ENCODE results near the gene AKT3. TPM values are rescaled to one million over a fixed set of nuclear protein-coding genes. Genes with fewer than 3 reads are reported as not detected.
A peak's percentile ranks its signal among the peaks of the same experiment; 100 is the strongest.
"Not testable (repeated sequence)": the region's sequence is repeated elsewhere in the genome, so short reads cannot be mapped to it uniquely, and the experiment has no call there.

AKT3 gene
- total RNA-seq (2014; rRNA removed; shearing (Covaris generic)): 42.1 and 56.9 TPM in 2 replicates

DNA sequence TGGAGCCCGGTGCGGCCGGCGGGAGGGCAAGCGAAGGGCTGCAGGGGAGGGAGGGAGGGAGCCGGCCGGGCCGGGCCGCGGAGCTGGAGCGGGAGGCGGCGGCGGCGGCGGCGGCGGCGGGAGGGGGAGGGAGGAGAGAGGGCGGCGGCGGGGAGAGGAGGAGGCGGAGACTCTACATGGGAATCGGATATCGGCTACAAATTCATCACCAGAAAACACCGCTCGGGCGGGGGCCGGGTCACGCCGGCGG is at the start of gene AKT3:
TSS of gene AKT3 (minus strand) at position 42 of the 250 bp plus-strand sequence. CDS start 7,073 bp downstream, outside the sequence.
- DNase-seq (ENCODE audit: low spot score): peak; percentile 82

DNA sequence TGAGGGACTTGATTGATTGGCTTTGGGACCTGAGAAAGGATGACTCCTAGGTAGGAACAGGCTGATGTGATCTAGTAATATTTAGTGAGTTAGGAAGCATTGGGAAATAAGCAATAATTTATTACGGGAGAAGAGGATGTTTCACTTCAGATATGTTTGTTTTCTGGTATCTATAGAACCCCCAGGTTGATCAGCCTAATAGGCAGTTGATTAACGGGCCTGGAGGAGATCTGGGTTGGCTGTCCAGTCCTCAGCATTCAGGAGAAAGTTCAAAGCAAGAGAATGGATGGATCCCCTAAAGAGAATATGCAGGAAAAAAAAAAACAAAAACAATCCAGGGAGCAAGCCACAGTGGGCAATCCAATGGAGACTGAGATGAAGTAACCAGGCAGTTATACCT is 48.2 kb upstream of the AKT3 start:
- no peak for DNase-seq (ENCODE audit: low spot score)

DNA sequence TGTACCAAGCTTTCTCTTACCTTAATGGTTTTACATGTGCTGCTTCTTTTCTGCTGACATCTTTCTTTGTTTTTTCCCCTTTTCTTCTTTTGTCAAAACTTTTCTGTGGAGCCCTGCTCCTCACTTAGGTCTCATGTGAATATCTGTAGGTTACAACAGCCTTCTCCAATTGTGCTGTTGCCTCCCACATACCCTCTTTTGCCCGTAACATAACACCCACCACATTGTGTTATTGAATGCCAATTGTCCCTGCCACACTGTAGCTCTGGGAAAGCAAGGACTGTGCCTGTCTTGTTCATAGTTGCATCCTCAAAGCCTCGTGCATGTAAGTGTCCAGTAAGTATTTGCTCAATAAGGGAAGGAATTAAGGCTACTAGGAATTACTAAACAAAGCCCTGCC is 46.3 kb upstream of the AKT3 start:
- no peak for DNase-seq (ENCODE audit: low spot score)

DNA sequence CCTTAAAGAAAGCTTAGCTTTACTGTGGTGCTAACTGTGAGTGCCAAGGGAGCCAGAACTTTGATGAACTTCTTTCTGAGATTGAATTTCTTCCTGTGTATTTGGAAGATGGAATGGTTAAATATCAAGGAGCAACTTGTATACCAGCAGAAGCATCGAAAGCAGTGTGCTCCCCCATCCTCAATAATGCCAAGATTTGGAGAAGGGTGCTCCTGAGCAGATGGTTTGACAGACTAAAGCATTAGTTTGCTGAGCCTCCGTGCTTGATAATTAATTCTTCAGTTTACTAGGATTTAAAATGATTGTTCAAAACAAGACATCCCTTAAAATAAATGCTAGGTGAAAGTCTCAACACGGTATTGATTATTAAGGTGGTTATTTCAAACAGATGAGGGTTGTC is 42.4 kb upstream of the AKT3 start:
- no peak for DNase-seq (ENCODE audit: low spot score)

DNA sequence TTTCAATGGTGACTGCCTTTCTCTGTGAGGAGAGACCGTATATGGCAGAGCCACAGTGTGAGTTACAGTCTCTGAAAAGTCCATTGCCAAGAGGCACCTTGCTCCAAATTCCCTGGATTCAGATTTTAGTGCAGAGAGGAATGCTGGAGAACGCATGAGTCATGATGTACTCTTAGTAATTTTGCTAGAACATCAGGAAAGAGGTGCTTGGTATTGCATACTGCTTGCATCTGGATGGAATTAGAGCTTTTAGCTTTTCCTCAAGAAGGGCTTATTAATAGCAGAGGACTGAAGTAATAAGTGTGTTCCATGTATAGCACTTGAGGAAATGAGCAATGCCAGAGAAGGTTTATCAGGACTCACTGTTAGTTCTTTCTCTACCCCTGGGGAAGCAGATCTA is 40.5 kb upstream of the AKT3 start:
- peak; percentile 22 for DNase-seq (ENCODE audit: low spot score)

DNA sequence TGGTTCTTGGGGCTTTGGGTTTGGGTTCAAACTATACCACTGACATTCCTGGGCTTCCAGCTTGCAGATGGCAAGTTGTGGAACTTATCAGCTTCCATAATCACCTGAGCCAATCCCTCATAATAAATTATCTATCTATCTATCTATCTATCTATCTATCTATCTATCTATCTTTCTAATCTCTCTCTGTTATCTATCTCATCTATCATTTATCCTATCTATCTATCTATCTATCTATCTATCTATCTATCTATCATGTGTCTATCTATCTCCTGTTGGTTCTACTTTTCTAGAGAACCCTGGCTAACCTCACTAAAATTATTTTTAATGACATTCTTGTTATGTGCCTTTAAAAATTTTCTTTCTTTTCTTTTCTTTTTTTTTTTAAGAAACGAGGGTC is 35.8 kb upstream of the AKT3 start:
- no peak for DNase-seq (ENCODE audit: low spot score)

DNA sequence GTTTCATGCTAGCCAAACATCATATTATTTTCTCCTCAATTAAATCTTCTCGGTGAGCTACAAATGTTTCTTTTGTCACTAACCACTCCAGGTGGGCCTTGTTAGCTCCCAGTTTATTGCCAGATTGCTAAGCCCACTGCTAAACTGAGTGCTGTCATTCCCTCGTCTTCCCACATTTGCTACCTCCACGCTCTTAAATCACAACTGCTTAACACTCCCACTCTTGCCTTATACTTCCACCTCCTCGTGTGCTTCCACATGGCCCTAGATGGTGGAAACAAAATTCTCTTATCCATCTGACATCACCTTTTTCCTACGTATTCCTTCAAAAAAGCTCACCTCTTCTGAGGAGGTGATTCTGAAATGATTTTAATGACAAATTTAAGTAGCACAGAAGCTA is 34.6 kb upstream of the AKT3 start:
- no peak for DNase-seq (ENCODE audit: low spot score)

DNA sequence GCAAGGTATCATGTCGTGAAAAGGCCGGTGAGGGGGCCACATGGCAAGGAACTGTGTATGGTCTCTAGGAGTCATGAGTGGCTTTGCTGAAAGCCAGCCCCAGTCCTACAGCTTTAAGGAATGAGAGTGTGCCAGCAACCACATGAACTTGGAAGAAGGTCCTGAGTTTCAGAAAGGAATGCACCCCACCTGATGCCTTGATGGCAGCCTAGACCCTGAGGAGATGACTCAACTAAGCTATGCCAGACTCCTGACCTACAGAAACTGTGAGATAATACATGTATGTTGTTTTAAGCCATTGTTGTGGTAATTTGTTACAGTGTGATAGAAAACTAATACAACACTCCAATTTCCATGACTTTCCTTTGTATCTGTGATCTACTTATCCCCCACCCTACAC is 33.5 kb upstream of the AKT3 start:
- peak; percentile 75 for DNase-seq (ENCODE audit: low spot score)

DNA sequence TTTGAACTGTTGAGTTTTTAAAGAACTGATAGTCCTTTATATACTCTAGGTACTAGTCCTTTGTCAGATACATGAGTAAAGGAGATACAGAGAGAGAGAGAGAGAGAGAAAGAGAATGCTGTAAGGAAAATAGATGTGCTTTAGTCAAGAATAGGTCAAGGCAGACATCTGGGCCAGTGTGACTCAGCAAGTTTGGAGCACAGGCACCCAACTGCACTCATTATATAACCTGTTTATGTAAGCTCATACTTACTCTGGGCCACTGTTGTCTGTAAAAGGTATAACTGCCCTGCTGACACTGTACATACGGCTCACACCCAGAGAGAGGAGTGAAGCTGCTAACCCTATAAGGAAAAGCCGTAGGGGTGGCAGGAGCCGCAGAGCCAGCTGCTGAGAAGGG is 32.2 kb upstream of the AKT3 start:
- peak; percentile 25 for DNase-seq (ENCODE audit: low spot score)

DNA sequence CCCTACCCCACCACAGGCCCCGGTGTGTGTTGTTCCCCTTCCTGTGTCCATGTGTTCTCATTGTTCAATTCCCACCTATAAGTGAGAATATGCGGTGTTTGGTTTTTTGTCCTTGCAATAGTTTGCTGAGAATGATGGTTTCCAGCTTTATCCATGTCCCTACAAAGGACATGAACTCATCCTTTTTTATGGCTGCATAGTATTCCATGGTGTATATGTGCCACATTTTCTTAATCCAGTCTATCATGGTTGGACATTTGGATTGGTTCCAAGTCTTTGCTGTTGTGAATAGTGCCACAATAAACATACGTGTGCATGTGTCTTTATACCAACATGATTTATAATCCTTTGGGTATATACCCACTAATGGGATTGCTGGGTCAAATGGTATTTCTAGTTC is 27.0 kb upstream of the AKT3 start:
- not testable (repeated sequence) for DNase-seq (ENCODE audit: low spot score)

DNA sequence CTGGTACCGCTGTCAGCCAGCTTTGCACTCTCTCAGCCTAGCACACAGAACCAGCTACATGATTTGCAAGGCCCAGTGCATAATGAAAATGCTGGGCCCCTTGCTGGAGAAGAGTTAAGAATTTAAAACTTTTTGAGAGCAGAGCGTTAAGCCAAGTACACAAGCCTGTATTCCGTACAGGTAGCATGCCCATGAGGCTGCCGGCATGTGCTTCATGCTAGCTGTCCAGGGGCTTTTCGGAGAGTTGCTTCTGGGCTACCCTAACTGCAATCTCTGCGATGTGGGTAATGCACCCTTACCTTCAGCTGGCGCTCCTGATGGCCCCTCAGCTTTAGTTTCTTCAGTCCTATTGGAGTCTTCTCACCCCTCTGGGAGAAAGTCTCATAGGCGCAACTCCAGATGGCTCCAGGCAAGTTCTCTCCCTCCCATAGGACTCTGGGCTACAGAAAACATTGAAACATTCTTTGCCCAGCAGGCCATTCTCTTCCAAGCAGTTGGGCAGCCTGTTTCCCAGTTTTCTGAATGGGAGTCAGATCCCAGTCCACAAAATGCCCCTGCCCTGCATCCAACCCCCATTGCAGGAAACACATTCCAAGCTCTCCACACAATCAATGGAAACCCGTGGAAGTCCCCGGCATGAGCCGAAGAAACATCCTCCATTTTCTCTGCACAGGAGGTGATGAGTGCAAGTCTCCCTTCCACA is 5.7 kb upstream of the AKT3 start:
- DNase-seq (ENCODE audit: low spot score): no peak

DNA sequence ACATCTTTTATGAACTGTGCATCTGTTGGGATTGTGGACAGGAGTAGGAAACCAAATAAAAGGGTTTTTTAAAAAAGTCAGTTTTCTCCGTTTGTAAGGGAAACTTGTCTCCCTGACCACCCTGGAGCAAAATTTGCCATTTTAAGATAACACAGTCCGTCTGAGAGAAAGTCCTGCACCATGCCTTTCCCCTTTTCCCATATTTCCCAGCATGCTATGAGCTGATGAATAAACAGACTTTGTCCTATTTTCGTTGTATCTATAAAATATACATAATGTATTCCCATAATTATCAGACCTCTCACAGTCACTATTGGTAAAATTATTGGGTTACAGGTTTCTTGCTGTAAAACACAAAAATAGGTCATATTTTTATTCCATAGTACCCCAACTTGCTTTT is 1.7 kb upstream of the AKT3 start:
- DNase-seq (ENCODE audit: low spot score): no peak

DNA sequence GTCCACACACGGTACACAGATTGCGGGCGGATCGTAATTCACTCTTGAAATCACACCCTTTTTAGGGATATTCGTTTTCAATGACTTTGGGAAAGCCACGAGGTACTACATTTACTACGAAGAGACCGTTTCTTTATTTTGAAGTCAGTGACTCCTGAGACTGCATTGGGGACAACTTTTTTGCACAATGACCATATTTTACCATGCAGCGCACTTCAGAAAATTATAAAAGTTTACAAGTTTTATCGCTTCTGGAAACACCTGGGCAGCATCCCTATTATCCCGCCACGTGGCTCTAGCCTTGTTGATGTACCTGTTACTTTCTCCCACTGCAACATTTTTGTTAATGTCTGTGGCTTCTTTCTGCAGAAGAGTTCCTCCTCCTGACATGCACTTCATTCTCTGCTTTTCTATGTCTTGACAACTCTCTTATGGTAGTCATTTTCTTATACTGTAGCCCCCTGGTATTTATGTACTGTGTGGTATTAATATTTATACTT is 1.3 kb upstream of the AKT3 start:
- DNase-seq (ENCODE audit: low spot score): no peak

DNA sequence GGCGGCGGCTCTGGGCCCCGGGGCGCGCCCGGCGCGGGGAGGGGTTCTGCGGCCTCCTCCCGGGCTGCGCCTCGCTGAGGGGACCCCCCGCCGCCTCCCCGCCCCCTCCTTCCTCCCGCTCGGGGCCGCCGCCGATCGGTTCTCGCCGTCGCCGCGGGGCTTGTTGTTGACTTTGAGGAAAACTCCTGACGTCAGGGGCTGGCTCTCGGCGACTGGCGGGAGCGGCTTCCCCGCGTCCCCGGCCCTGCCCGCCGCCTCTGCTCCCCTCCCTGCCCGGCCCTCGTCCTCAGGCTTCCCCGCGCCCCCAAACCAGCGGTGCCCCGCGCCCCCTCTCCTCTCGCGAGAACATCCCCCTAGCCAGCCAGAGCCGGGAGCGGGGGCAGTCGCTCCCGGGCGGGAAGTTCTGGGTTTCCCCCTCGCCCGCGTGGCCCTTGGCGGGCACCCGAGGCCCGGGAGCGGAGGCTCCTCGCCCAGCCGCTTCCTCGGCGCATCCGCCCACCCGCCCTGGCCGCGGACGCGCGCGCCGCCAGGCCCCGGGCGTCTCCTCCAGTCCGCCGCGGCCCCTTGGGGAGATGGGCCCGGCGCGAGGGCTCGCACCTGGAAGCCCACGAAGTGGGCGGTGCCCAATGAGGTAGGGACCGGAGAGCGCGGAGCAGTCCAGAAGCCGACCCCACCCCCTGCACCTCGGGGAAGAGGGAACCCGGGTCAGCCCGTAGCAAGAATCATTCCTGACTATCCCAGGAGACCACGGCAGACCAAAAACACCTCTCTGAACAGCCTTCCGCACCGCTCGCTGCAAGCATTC is 611 bp upstream of the AKT3 start:
- peak; percentile 69 for DNase-seq (ENCODE audit: low spot score)

DNA sequence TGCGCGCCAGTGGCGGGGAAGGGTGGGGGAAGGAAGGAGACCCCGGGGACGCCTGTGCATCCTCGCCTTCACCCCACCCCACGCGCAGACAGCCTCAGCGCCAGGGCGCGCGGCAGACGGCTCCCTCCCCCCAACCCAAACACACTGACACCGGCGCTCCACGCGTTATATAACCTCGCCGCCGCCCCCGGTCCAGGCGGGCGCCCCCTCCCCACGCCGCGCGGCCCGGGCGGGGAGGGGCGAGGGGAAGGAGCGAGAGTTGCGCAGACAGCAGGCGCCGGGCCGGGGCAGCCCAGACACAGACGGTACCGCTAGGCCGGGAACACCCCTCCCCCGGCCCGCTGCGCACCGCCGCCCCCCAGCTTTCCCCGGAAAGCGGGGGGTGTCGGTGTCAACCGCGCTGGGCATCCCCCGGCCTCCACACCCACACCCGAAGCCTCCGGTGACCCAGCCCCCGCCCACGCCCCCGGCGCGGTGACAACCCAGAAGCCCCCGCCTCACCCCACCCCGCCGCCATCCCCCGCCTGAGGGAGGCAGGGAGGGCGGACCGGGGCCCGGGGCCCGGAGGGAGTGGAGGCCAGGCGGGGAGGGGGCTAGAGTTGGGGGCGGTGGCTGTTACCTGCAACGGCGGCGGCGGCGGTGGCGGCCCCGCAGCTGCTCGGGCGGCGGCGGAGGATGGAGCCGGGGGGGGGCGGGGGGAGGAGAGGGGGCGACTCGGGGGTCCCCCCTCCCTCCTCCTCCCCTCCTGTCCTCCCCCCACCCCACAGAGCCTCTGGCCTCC is 432 bp downstream of the AKT3 start:
- DNase-seq (ENCODE audit: low spot score): peak; percentile 22

DNA sequence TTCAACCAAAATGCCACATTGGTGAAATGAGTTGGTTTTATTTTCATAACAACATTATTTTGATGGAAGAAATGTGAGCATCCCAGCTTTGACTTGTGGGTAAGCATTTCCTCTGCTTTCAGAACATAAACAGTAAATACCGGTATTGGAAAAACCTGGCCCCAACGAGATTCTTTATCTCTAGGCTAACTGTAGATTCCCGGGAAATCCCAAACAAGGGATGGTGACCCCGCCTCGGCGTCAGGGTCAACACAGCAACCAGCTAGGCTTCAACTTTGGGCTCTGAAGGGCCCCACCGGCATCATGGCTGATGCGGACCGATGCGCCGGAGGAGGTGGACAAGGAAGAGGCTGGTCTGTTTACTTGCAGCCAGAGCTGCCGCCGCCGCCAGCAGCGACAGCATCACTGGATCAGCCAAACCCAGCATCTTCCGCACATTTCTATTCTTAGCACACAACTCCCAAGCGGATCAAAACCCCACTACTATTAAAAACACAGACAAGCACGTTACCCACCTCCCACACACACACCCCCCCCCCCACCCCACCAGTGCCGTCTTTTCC is 1.1 kb downstream of the AKT3 start:
- DNase-seq (ENCODE audit: low spot score): peak; percentile 71

DNA sequence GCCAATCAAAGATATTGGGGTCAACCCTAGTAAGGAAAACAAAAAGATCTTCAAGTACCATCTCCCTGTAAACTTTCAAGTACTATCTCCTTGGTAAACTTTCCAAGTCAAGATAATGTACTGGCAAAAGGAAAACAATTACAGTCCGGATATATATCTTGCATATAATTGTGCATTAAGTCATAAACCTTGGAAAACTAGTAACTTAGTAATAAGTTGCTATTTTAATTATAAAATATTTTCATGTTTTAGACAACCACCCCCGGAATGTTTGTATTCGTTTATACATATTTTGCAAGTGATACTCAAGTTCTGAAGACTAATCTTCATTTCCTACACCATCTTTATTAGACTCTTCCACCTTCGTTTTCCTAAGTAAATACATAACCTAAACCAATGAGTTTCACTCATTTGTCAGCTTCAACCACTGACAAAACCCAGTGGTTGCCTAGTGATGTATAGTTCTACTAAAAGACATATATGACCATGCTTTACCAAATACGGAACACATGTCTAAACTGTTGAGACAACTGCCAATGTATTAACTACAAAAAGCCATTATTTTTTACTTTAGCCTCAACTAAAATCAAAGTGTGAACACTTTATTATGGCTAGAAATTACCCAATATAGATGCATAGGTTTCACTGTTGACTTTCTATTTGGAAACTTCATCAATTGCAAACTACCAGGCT is 1.7 kb downstream of the AKT3 start:
- DNase-seq (ENCODE audit: low spot score): no peak

DNA sequence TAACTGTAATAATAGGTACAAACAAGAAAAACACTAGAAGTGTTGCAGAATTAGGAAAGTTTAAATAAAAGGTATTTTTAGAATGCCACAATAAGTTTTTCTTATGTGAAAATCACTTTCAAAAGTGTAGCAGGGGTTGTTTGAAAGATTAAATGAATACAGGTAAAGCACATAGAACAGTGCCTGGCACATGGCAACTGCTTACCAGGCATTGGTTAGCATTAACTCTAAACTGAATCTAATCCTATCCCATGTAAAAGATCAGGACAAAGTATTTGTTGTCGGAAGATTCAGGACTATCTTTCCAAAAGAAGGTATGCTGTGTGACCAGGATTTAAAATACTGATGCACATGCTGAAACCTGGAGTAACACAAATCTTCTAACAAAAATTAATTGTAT is 3.3 kb downstream of the AKT3 start:
- DNase-seq (ENCODE audit: low spot score): no peak

DNA sequence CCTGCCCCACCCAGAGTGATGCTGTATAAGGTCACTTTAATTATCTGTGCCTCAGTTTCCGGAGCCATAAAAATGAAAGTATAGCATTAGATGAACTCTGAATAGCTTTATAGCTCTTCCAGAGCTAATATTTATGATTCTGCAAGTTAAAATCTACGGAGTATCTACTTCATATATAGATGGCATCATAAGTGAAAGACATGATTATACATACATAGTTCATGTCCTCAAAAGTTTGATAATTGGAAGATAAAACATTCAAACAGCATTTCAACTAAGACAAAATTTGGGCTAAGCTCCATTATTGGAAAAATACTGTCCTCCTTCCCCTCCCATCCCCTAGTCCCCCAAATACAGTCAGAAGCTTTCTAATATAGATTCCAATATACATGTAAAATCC is 4.2 kb downstream of the AKT3 start:
- DNase-seq (ENCODE audit: low spot score): no peak

DNA sequence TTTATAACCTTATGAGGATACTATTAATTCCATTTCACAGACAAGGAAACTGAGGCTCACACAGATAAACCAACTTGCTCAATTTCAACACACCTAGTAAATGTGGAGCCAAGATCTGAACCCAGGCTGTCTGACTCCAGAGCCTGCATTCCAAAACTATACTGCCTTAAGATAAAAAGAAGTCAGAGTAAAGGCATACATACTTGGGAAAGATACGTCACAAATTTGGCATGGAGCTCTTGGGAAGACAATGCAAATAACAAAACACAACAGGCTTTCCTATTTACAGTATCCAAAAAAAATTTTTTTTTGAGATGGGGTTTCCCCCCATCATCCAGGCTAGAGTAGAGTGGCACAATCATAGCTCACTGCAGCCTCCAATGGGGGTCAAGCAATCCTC is 5.9 kb downstream of the AKT3 start:
- DNase-seq (ENCODE audit: low spot score): no peak

DNA sequence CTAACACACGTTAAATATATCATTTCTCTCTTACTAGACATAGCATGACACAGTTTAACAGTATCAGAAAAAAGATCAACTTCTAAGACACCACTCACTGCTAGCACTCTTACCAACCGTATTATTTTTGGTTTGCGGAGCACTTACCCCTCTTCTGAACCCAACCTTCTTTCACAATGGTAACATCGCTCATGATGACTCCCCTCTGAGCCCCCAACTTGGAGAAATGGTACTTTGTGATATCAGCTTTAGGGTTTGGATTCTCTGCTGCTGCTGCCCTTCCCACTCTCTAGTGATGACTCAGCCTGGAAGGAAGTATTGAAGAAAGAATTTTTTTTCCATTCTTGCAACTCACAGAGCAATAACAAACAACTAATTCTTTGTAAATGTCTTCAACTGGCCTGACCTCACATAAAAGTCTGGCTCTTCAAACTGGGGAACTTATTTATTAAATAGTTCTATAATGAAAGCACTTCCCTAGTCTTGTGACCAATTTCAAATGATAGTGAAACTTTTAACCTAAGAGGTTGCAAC is 7.0 kb downstream of the AKT3 start:
- DNase-seq (ENCODE audit: low spot score): peak; percentile 77
